ENCODE results near the gene ENKD1. TPM values are rescaled to one million over a fixed set of nuclear protein-coding genes. Genes with fewer than 3 reads are reported as not detected.

The ENKD1 gene
- total RNA-seq, result 10 to 100 TPM in 1 of 2 experiments, 1 to 10 TPM in 1; 9.3 to 10.1 TPM

- Mint-ChIP-seq H3K9me3 (no peaks in the 10 kb centered on the region), H3K4me3 (peak within 1 kb of the TSS; percentile 82), H3K4me1 (ENCODE audit: low read depth) (peaks cover 16% of the 10 kb centered on the region), H3K27me3 (no peaks in the 10 kb centered on the region), H3K36me3 (peaks cover 7% of the 10 kb centered on the region), H3K27ac (no peak within 1 kb of the TSS)
- POLR2A ChIA-PET, result interaction anchor here (0.6 to 1.4 kb wide), 3 partner anchors 11 to 167 kb away, joined by 3 read pairs; no protein-coding TSS in a partner anchor
- intact Hi-C loops (cut with micrococcal nuclease), result loop anchor here (2.0 to 10.0 kb wide), 5 partner anchors 52 to 1668 kb away; partner anchors contain the start of genes CENPT, COG8, FHOD1 and GFOD2
- CTCF ChIA-PET, result interaction anchor here (0.6 to 7.8 kb wide), 21 partner anchors 9 to 185 kb away, joined by 3 to 91 read pairs (median 4); partner anchors contain the start of genes ATP6V0D1, CARMIL2, CTCF and GFOD2
- DNase-seq, result peak; percentile 87
Measured at GRCh38 chr16:67666559-67667452, at the start of gene ENKD1, which contains the start of gene C16orf86. Gene ENKD1 (minus strand): TSS chr16:67666750. CDS start chr16:67666442, 308 bp downstream. Gene C16orf86 (plus strand): TSS chr16:67666814. CDS start chr16:67666971, 157 bp downstream.

DNA sequence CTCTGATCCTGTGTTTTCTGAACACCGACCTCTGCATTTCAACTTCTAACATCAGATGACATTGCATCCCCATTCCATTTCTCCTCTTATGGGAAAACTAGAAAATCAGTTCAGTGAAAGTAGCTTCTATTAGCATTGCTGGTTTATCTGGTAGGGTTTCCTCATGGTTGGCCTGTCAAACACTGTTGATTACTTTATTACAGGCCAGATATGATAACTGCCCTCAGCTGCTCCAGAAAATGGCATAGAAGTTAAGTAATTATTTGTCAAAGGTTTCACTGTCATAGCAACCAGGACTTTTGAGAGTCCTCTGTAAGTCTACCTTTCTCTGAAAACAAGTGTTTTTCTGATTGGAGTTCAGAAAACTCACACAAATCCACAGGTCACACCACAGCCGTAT lies 49.5 kb upstream of the ENKD1 start:
- POLR2A ChIA-PET, result no interaction called here
- CTCF ChIA-PET, result interaction anchor here (1.4 to 2.4 kb wide), 2 partner anchors 100 to 195 kb away, joined by 5 to 9 read pairs; no protein-coding TSS in a partner anchor
- peaks cover 5% of the 10 kb centered on the region for H3K36me3 Mint-ChIP-seq
- H3K27me3 Mint-ChIP-seq, result no peaks in the 10 kb centered on the region
- intact Hi-C loops (cut with micrococcal nuclease), result no loop called here
- no peak overlapping the region for H3K27ac Mint-ChIP-seq
- H3K4me1 Mint-ChIP-seq (ENCODE audit: low read depth), result peaks cover 42% of the 10 kb centered on the region
- no peaks in the 10 kb centered on the region for H3K9me3 Mint-ChIP-seq
- H3K4me3 Mint-ChIP-seq, result no peak overlapping the region
- no peak for DNase-seq

- intact Hi-C loops (cut with micrococcal nuclease), result no loop called here
- H3K27ac Mint-ChIP-seq, result no peak overlapping the region
- no peaks in the 10 kb centered on the region for H3K27me3 Mint-ChIP-seq
- POLR2A ChIA-PET, result interaction anchor here (0.7 kb wide), 1 partner anchor 104 kb away, joined by 4 read pairs; no protein-coding TSS in a partner anchor
- no peak overlapping the region for H3K4me3 Mint-ChIP-seq
- H3K9me3 Mint-ChIP-seq, result no peaks in the 10 kb centered on the region
- H3K36me3 Mint-ChIP-seq, result peaks cover 5% of the 10 kb centered on the region
- peaks cover 29% of the 10 kb centered on the region for H3K4me1 Mint-ChIP-seq (ENCODE audit: low read depth)
- CTCF ChIA-PET, result interaction anchor here (0.6 to 2.4 kb wide), 3 partner anchors 42 to 152 kb away, joined by 3 to 9 read pairs (median 3); no protein-coding TSS in a partner anchor
- no peak for DNase-seq
Measured at GRCh38 chr16:67714522-67714921, 48.0 kb upstream of the ENKD1 start.

DNA sequence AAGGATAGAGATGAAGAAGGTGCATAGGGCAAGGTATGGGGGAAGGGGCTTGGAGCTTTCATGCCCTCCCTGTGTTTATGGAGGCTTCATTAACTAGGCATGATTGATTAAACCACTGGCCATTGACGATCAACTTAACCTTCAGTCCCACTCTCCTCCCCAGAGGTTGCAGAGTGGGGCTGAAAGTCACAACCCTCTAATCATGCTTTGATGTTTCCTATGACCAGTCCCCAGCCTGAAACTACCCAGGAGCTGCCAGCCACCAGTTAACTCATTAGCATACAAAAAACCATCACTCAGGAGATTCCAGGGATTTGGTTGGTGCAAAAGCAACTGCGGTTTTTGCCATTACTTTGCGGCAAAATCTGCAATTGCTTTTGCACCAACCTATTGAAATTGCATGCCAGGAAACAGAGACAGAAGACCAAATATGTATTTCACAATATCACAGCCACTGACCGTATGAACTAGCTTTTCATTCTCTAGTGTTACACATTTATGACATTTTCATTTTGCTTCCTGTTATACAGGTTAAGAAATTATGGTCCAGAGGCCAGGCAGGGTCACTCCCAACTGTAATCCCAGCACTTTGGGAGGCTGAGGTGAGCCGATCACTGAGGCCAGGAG lies 47.2 kb upstream of the ENKD1 start:
- Mint-ChIP-seq H3K27me3 (no peaks in the 10 kb centered on the region), H3K36me3 (peaks cover 5% of the 10 kb centered on the region), H3K9me3 (no peaks in the 10 kb centered on the region), H3K27ac (no peak overlapping the region), H3K4me1 (ENCODE audit: low read depth) (peaks cover 29% of the 10 kb centered on the region), H3K4me3 (no peak overlapping the region)
- intact Hi-C loops (cut with micrococcal nuclease), result no loop called here
- no peak for DNase-seq
- ChIA-PET POLR2A (no interaction called here), CTCF (no interaction called here)

GRCh38 chr16:67710607-67711006 lies 44.1 kb upstream of the ENKD1 start:
- intact Hi-C loops (cut with micrococcal nuclease), result no loop called here
- Mint-ChIP-seq H3K27me3 (no peaks in the 10 kb centered on the region), H3K9me3 (no peaks in the 10 kb centered on the region), H3K4me3 (no peak overlapping the region), H3K4me1 (ENCODE audit: low read depth) (peaks cover 6% of the 10 kb centered on the region), H3K27ac (no peak overlapping the region), H3K36me3 (peaks cover 1% of the 10 kb centered on the region)
- CTCF ChIA-PET, result no interaction called here
- no peak for DNase-seq
- POLR2A ChIA-PET, result no interaction called here

DNA sequence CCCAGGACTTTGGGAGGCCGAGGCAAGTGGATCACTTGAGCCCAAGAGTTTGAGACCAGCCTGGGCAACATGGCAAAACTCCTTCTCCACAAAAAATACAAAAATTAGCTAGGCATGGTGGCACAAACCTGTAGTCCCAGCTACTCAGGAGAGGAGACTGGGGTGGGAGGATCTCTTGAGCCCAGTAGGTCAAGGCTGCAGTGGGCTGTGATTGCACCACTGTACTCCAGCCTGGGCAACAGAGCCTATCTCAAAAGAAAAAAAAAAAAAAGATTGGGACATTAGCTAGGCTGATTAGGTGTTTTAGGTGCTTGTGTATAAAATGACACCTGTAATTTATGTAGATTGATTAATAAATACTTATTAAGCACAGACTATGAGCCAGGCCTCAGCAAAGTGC lies 42.5 kb upstream of the ENKD1 start:
- Mint-ChIP-seq H3K27ac (no peak overlapping the region), H3K9me3 (no peaks in the 10 kb centered on the region), H3K36me3 (peaks cover 1% of the 10 kb centered on the region), H3K27me3 (no peaks in the 10 kb centered on the region), H3K4me1 (ENCODE audit: low read depth) (peaks cover 16% of the 10 kb centered on the region), H3K4me3 (no peak overlapping the region)
- no peak for DNase-seq
- intact Hi-C loops (cut with micrococcal nuclease), result no loop called here
- ChIA-PET POLR2A (interaction anchor here (0.7 kb wide), 1 partner anchor 10 kb away, joined by 3 read pairs; the partner anchor contains the start of gene GFOD2), CTCF (interaction anchor here (0.9 to 1.7 kb wide), 2 partner anchors 10 to 37 kb away, joined by 3 to 5 read pairs; partner anchors contain the start of gene GFOD2)

DNA sequence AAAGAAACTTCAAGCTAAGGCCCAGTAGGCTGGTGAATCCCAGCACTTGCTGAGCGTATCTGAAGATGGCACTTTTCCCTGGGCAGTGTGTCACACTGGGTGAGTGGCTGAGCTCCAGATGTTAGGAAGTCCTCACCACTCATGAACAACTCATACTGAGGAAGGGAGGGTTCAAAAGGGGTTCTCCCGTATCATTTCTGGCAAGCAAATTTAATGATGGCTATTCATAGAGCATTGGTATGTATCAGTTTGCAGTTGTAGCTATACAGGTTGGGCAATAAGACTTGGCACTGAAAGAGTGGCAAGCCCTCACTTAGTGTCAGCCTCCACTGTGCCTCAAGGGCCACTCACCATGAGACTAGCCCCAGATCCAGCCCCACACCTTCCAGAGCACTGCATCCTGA lies 41.8 kb upstream of the ENKD1 start:
- no peak for DNase-seq
- intact Hi-C loops (cut with micrococcal nuclease), result no loop called here
- H3K4me3 Mint-ChIP-seq, result no peak overlapping the region
- no peaks in the 10 kb centered on the region for H3K27me3 Mint-ChIP-seq
- CTCF ChIA-PET, result interaction anchor here (0.9 to 1.7 kb wide), 2 partner anchors 11 to 36 kb away, joined by 3 to 5 read pairs; partner anchors contain the start of gene GFOD2
- no peaks in the 10 kb centered on the region for H3K36me3 Mint-ChIP-seq
- no peaks in the 10 kb centered on the region for H3K9me3 Mint-ChIP-seq
- H3K4me1 Mint-ChIP-seq (ENCODE audit: low read depth), result peaks cover 20% of the 10 kb centered on the region
- no peak overlapping the region for H3K27ac Mint-ChIP-seq
- POLR2A ChIA-PET, result no interaction called here

DNA sequence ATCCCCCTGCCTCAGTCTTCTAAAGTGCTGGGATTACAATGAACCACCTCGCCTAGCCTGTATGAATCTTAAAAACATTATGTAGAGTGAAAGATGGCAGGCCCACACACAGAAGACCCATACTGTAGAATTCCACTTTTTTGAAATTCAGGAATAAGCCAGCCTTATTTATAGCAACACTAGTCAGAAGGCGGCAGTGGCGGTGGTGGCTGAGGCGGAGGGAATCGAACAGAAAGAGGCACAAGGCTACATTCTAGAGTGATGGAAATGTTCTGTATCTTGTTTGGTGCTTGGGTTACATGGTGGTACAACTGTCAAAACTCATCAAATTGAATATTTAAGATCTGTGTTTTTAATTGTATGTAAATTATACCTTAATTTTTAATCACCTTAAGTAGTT lies 41.2 kb upstream of the ENKD1 start:
- H3K27me3 Mint-ChIP-seq, result no peaks in the 10 kb centered on the region
- no peak overlapping the region for H3K4me3 Mint-ChIP-seq
- H3K4me1 Mint-ChIP-seq (ENCODE audit: low read depth), result peaks cover 21% of the 10 kb centered on the region
- CTCF ChIA-PET, result interaction anchor here (1.7 kb wide), 1 partner anchor 35 kb away, joined by 5 read pairs; no protein-coding TSS in a partner anchor
- no peak overlapping the region for H3K27ac Mint-ChIP-seq
- H3K9me3 Mint-ChIP-seq, result no peaks in the 10 kb centered on the region
- no peak for DNase-seq
- no peaks in the 10 kb centered on the region for H3K36me3 Mint-ChIP-seq
- POLR2A ChIA-PET, result interaction anchor here (0.5 kb wide), 1 partner anchor 69 kb away, joined by 4 read pairs; no protein-coding TSS in a partner anchor
- intact Hi-C loops (cut with micrococcal nuclease), result no loop called here

DNA sequence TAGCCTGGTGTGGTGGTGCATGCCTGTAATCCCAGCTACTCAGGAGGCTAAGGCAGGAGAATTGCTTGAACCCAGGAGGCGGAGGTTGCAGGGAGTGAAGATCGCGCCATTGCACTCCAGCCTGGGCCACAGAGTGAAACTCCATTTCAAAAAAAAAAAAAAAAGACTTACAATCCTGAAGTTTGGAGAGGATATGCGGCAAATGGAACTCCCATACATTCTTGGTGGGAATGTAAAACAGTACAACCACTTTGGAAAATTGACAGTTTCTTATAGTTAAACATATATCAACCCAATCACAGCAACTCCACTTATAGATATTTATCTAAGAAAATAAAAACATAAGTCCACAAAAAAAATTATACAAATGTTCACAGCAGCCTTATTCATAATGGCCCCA lies 40.7 kb upstream of the ENKD1 start:
- no peak for DNase-seq
- Mint-ChIP-seq H3K36me3 (no peaks in the 10 kb centered on the region), H3K27ac (no peak overlapping the region), H3K4me1 (ENCODE audit: low read depth) (peaks cover 23% of the 10 kb centered on the region), H3K4me3 (no peak overlapping the region), H3K27me3 (no peaks in the 10 kb centered on the region), H3K9me3 (no peaks in the 10 kb centered on the region)
- ChIA-PET POLR2A (no interaction called here), CTCF (no interaction called here)
- intact Hi-C loops (cut with micrococcal nuclease), result no loop called here

DNA sequence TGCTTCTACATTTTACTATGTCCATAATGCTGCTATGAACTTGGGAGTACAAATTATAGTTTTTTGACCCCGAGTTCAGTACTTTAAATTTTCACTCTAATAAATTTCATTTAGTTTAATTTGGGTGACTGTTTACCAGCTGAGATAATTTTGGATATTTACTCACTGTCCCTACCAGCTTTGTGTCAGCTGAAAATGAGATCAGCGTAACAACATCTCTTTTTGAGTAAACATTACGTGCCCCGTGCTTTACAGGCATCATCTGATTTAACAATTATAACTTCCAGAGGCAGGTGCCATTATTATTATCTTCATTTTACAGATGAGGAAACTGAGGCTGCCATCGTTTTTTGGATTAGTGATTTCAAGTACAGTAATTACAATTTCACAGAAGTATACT lies 37.6 kb upstream of the ENKD1 start:
- POLR2A ChIA-PET, result no interaction called here

DNA sequence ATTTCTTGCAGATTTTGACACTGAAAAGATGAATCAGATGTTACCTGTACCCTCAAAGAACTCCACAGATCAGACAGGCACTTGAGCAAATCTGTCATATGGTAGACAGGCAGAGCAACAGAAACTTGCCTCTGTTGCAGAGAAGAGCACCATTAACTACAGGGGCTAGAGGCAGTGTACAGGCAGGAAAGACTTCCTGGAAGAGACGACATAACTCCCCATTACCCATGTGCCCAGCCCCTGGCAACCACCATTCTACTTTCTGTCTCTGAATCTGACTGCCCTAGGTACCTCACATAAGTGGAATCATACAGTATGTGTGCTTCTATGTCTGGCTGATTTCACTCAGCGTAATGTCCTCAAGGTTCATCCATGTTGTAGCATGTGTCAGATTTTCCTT lies 37.1 kb upstream of the ENKD1 start:
- H3K4me1 Mint-ChIP-seq (ENCODE audit: low read depth), result peaks cover 23% of the 10 kb centered on the region
- peak; percentile 46 for DNase-seq
- H3K36me3 Mint-ChIP-seq, result peaks cover 1% of the 10 kb centered on the region
- H3K27ac Mint-ChIP-seq, result peak overlapping the region; percentile 78
- no peak overlapping the region for H3K4me3 Mint-ChIP-seq
- H3K9me3 Mint-ChIP-seq, result no peaks in the 10 kb centered on the region
- POLR2A ChIA-PET, result no interaction called here
- intact Hi-C loops (cut with micrococcal nuclease), result no loop called here
- CTCF ChIA-PET, result no interaction called here
- H3K27me3 Mint-ChIP-seq, result no peaks in the 10 kb centered on the region

More for the DNA sequence above, 37.6 kb upstream of the ENKD1 start:
- H3K4me3 Mint-ChIP-seq, result no peak overlapping the region
- CTCF ChIA-PET, result no interaction called here
- H3K9me3 Mint-ChIP-seq, result no peaks in the 10 kb centered on the region
- no peaks in the 10 kb centered on the region for H3K36me3 Mint-ChIP-seq
- no peaks in the 10 kb centered on the region for H3K27me3 Mint-ChIP-seq
- no peak for DNase-seq
- intact Hi-C loops (cut with micrococcal nuclease), result no loop called here
- H3K4me1 Mint-ChIP-seq (ENCODE audit: low read depth), result peaks cover 23% of the 10 kb centered on the region
- peak overlapping the region; percentile 78 for H3K27ac Mint-ChIP-seq

GRCh38 chr16:67702130-67702529 lies 35.6 kb upstream of the ENKD1 start:
- POLR2A ChIA-PET, result no interaction called here
- Mint-ChIP-seq H3K27me3 (no peaks in the 10 kb centered on the region), H3K9me3 (no peaks in the 10 kb centered on the region), H3K27ac (no peak overlapping the region), H3K4me3 (no peak overlapping the region), H3K36me3 (peaks cover 2% of the 10 kb centered on the region), H3K4me1 (ENCODE audit: low read depth) (peaks cover 23% of the 10 kb centered on the region)
- no peak for DNase-seq
- intact Hi-C loops (cut with micrococcal nuclease), result no loop called here
- CTCF ChIA-PET, result no interaction called here

Measured in activated CD4-positive, alpha-beta memory T cell treated with anti-CD3 and anti-CD28 coated beads for 36 hours (primary cell).